GM23248 (cell line): ENCODE data around the gene TMEM203. TPM values are rescaled to one million over a fixed set of nuclear protein-coding genes. Genes with fewer than 3 reads are reported as not detected.
A peak's percentile ranks its signal among the peaks of the same experiment; 100 is the strongest.

Source experiments
- DNase-seq: peaks from one replicate; pipeline ENCODE4 v3.0.0-alpha.2; 2015
- H2AFZ ChIP-seq: fragments of 200-600 bp; sonication (generic); 2 replicates; pipeline ENCODE4 v1.6.1; 2016; ENCODE audit warnings: antibody characterized with exemption
- H3F3A ChIP-seq: fragments of 200-600 bp; sonication (generic); 2 replicates; pipeline ENCODE4 v1.6.1; 2016; ENCODE audit warnings: mild to moderate bottlenecking, antibody characterized with exemption, mixed run types; ENCODE audit not compliant: insufficient read depth
- H3K27ac ChIP-seq: fragments of 200-600 bp; sonication (generic); 2 replicates; pipeline ENCODE4 v1.5.1; 2016; ENCODE audit warnings: mild to moderate bottlenecking
- H3K27me3 ChIP-seq: fragments of 200-600 bp; sonication (generic); replicated peaks from 2 replicates; pipeline ENCODE4 v1.6.1; 2016; ENCODE audit warnings: mild to moderate bottlenecking; ENCODE audit not compliant: insufficient read depth
- H3K36me3 ChIP-seq: fragments of 200-600 bp; sonication (generic); 2 replicates; pipeline ENCODE4 v1.6.1; 2016; ENCODE audit warnings: low read depth, mild to moderate bottlenecking
- H3K4me1 ChIP-seq: fragments of 200-600 bp; sonication (generic); 2 replicates; pipeline ENCODE4 v1.6.1; 2016; ENCODE audit warnings: mild to moderate bottlenecking; ENCODE audit not compliant: insufficient read depth
- H3K4me2 ChIP-seq: fragments of 200-600 bp; sonication (generic); one replicate; pipeline ENCODE4 v1.6.1; 2016; ENCODE audit warnings: mild to moderate bottlenecking; ENCODE audit not compliant: unreplicated experiment
- H3K4me3 ChIP-seq: fragments of 200-600 bp; sonication (generic); 2 replicates; pipeline ENCODE4 v1.5.1; 2016; ENCODE audit warnings: mild to moderate bottlenecking
- H3K79me2 ChIP-seq: fragments of 200-600 bp; sonication (generic); 2 replicates; pipeline ENCODE4 v1.6.1; 2016; ENCODE audit warnings: mild to moderate bottlenecking; ENCODE audit not compliant: insufficient read depth
- H3K9ac ChIP-seq: fragments of 200-600 bp; sonication (generic); 2 replicates; pipeline ENCODE4 v1.6.1; 2016; ENCODE audit warnings: mild to moderate bottlenecking
- H3K9me2 ChIP-seq: fragments of 200-600 bp; sonication (generic); 2 replicates; pipeline ENCODE4 v1.6.1; 2016; ENCODE audit warnings: mixed run types, mild to moderate bottlenecking, moderate library complexity; ENCODE audit not compliant: insufficient read depth
- H3K9me3 ChIP-seq: fragments of 200-600 bp; sonication (generic); one replicate; pipeline ENCODE4 v1.6.1; 2017; ENCODE audit warnings: low read depth
- H4K20me1 ChIP-seq: fragments of 200-600 bp; sonication (generic); 2 replicates; pipeline ENCODE4 v1.6.0; 2016; ENCODE audit not compliant: insufficient read depth
- EZH2 ChIP-seq: fragments of 200-600 bp; sonication (generic); IDR thresholded peaks from 2 replicates; pipeline ENCODE4 v1.6.1; 2018; ENCODE audit warnings: antibody characterized with exemption, mild to moderate bottlenecking; ENCODE audit not compliant: insufficient read depth, poor library complexity, severe bottlenecking
- EZH2phosphoT487 ChIP-seq: fragments of 200-600 bp; sonication (generic); IDR thresholded peaks from 2 replicates; pipeline ENCODE4 v1.6.1; 2018; ENCODE audit warnings: antibody characterized with exemption, moderate library complexity, mild to moderate bottlenecking, low read depth; ENCODE audit not compliant: insufficient read depth
- whole genome bisulfite sequencing, 2 experiments: methylation state at CpG; one replicate each; pipeline ENCODE4 v1.1.6; 2015 to 2017; ENCODE audit warnings: low lambda C conversion rate in 2 of 2, low coverage in 1 of 2; ENCODE audit errors: missing lambda C conversion rate in 2 of 2; 5-methylcytosine and 5-hydroxymethylcytosine counted together
- in situ Hi-C: fragments of 300-500 bp; cut with MboI; formaldehyde crosslinking; loops from 2 replicates; pipeline ENCODE4 v1.15.0; 2020
- polyA plus RNA-seq: library from polyadenylated mRNA; unstranded; fragments of >200 nt; fragmentation: Nextera tagmentation; extraction: Ambion mirVana; gene quantifications from 2 replicates; pipeline ENCODE4 v1.2.1, GENCODE V29; 2016
- total RNA-seq: library from RNA; depleted of rRNA; stranded (reverse); fragments of >200 nt; shearing (Covaris generic); gene quantifications from 2 replicates; pipeline ENCODE4 v1.2.3, GENCODE V29; 2014; rRNA removed

TMEM203 gene, protein sequence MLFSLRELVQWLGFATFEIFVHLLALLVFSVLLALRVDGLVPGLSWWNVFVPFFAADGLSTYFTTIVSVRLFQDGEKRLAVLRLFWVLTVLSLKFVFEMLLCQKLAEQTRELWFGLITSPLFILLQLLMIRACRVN
- total RNA-seq (44.3 and 52.9 TPM in 2 replicates), polyA plus RNA-seq (46.9 and 48.6 TPM in 2 replicates)

DNA sequence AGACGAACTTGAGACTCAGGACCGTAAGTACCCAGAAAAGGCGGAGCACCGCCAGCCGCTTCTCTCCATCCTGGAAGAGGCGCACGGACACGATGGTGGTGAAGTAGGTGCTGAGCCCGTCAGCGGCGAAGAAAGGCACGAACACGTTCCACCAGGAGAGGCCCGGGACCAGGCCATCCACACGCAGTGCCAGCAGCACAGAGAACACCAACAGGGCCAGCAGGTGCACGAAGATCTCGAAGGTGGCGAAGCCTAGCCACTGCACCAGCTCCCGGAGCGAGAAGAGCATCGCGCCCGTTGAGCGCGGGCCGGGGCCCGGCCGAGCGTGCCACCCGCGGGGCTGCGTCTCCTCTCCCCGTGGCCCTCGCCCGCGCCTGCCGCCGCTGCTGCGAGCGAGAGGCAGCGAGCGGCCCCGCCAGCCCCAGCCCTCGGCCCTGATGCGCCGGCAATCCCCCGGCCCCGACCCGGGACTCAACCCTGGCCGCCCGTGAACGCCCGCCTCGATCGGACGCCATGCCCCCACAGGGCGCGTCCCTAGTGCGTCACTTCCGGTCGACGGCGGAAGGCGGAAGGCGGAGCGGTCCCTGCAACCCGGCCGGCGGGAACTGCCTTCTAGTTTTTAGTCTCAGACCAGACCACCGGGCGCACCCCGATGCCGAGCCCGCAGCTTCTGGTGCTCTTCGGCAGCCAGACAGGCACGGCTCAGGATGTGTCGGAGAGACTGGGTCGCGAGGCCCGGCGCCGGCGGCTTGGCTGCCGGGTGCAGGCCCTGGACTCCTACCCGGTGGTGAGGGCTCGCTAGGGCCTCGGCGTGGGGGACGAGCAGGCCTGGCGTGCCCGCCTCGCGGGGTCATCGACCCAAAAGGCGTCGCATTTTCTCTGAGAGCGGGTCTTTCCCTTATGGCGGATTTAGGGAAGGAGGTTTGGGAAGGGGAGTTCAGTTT, at the start of gene TMEM203, which contains the start of gene NDOR1:
Gene TMEM203, minus strand, starts transcription at position 523 of the 944 bp plus-strand sequence. Its CDS starts 234 bp downstream, at position 289.
Gene NDOR1, plus strand, starts transcription at position 575 of the 944 bp plus-strand sequence. Its CDS starts 78 bp downstream, at position 653.
- H3F3A ChIP-seq = no peaks in the 10 kb centered on the region; the same call in 1 of the 2 replicates
- no peak for TF ChIP-seq EZH2
- TF ChIP-seq EZH2phosphoT487 = no peak
- in situ Hi-C loops = no loop called here
- H3K36me3 ChIP-seq = no peaks in the 10 kb centered on the region
- peaks cover 63% of the 10 kb centered on the region for H3K79me2 ChIP-seq
- peaks cover 17% of the 10 kb centered on the region for H3K4me1 ChIP-seq
- peak within 1 kb of the TSS; percentile 93 for H3K4me2 ChIP-seq
- DNase-seq = peak; percentile 94
- peak within 1 kb of the TSS; percentile 92 for H3K9ac ChIP-seq
- no peaks in the 10 kb centered on the region for H3K9me2 ChIP-seq
- peak within 1 kb of the TSS; percentile 89 for H3K4me3 ChIP-seq
- H3K9me3 ChIP-seq = no peaks in the 10 kb centered on the region
- peak within 1 kb of the TSS; percentile 44 for H3K27ac ChIP-seq
- 0 to 2% methylated on average over 88 to 96 of the region's 98 CpGs for WGBS, 2 experiments
- H3K27me3 ChIP-seq = no peaks in the 10 kb centered on the region
- H2AFZ ChIP-seq = peak within 1 kb of the TSS; percentile 58
- no peaks in the 10 kb centered on the region for H4K20me1 ChIP-seq

DNA sequence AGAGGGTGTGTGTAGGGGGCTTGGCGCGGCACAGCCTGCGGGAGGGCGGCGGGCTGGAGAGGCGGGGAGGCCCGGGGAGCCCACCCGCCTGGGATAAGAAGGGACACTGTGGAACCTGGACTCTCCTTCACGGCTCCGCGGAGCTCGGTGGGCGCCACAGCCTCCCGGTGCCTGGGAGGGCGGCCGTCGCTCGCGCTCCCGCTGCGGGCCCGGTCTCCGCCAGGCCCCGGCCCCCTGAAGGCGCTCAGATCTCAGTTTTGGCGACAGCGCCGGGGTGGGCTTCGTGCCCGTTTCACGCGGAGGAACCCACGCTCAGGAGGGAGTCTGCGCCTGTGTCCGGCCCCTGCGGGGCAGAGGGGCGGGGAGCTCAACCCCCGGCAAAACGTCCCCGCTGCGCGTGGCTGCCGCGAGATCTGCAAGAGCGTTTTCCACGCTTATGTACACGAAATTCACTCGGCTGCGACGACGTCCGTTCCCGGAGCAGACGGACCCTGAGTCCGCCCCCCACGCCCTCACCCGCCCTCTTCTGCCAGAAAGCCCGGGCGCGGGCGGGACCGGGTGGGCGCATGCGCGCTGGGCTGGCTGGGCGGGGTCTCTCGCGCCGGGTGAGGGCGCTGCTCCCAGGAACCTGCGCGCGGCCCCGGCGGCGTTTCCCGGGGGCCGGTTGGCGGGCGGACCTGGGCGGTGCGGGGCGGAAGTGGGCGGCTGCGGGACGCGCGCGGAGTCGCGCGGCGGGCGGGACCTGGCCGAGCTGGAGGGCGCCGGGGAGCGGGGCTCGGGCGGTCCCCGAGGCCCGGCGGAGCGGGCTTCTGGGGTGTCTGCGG, 49.4 kb upstream of the TMEM203 start, which contains the start of gene NELFB:
Gene NELFB, plus strand, starts transcription at position 704 of the 824 bp plus-strand sequence.
- WGBS, 2 experiments = 1 to 3% methylated on average over 41 to 66 of the region's 105 CpGs
- in situ Hi-C loops = no loop called here

DNA sequence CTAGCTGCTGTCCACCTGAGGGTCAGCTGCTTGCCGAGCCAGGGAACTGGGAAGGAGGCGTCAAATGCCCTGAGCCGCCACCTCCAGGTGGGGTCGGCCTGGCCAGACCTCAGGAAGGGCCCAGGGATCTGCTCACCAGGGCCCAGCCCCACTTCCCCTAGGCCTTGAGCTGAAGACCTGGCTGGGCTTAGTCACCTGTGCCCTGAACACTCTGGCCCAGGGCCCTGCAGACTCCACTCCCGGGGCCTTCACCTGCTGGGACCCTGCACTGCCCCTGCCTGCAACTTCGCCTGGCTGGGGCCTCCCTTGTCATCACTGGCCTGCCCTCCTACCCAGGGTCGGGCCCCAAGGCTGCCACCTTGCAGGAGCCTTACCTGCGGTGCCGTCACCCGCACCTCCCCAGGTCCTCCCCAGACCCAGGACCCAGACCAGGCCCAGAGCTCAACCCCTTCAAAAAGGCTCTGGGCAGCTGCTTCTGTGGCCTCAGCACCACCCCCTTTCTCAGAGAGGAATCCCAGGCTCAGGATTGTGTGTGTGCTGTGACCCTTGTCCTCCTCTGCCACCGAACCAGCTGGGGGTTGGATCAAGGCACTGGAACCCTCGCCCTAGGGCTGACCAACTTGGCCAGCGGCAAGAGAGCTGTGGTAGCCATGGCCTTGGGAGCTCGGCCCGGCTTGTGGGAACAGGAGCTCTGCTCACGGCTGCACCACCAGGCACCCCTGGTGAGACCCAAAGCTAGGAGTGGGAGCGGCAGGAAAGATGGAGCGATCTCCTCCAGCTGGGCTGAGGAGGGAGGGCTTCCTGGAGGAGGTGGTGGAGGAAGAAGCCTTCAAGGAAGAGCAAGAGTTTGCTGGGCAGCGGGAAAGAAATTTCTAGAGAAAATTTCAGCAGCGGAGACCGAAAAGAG, 48.5 kb upstream of the TMEM203 start:
- Histone ChIP-seq H3K4me1 (0 out of 2 replicates have a peak, but pooled peaks cover 3% of the 10 kb centered on the region), H3F3A (no peaks in the 10 kb centered on the region), H3K36me3 (no peaks in the 10 kb centered on the region; the same call in 1 of the 2 replicates), H3K79me2 (peaks cover 37% of the 10 kb centered on the region), H3K9me3 (no peaks in the 10 kb centered on the region), H2AFZ (peak overlapping the region; percentile 96), H4K20me1 (no peaks in the 10 kb centered on the region), H3K27me3 (no peaks in the 10 kb centered on the region), H3K4me2 (peak overlapping the region; percentile 88), H3K9me2 (no peaks in the 10 kb centered on the region), H3K4me3 (peak overlapping the region; percentile 92), H3K9ac (peak overlapping the region; percentile 75), H3K27ac (no peak overlapping the region)
- WGBS, 2 experiments = 39 to 40% methylated on average over 18 to 20 of the region's 21 CpGs
- in situ Hi-C loops = no loop called here
- DNase-seq = peak; percentile 42
- no peak for TF ChIP-seq EZH2
- no peak for TF ChIP-seq EZH2phosphoT487

More for the DNA sequence above, 49.4 kb upstream of the TMEM203 start, which contains the start of gene NELFB:
- peak within 1 kb of the TSS; percentile 92 for H3K4me3 ChIP-seq
- H3K4me2 ChIP-seq = peak within 1 kb of the TSS; percentile 88
- H3K9ac ChIP-seq = peak within 1 kb of the TSS; percentile 85
- no peaks in the 10 kb centered on the region for H3K27me3 ChIP-seq
- peak within 1 kb of the TSS; percentile 96 for H2AFZ ChIP-seq
- 0 out of 2 replicates have a peak within 1 kb of the TSS, but pooled peaks have one; percentile 28 for H3K27ac ChIP-seq
- no peaks in the 10 kb centered on the region for H3K9me2 ChIP-seq
- H3F3A ChIP-seq = no peaks in the 10 kb centered on the region
- no peak for TF ChIP-seq EZH2
- TF ChIP-seq EZH2phosphoT487 = no peak
- 0 out of 2 replicates have a peak, but pooled peaks cover 3% of the 10 kb centered on the region for H3K4me1 ChIP-seq
- no peaks in the 10 kb centered on the region for H4K20me1 ChIP-seq
- H3K79me2 ChIP-seq = peaks cover 41% of the 10 kb centered on the region
- peak; percentile 90 for DNase-seq
- H3K36me3 ChIP-seq = no peaks in the 10 kb centered on the region; the same call in 1 of the 2 replicates
- no peaks in the 10 kb centered on the region for H3K9me3 ChIP-seq
